T47D (cell line): ENCODE results near the gene CACNG6.

ENCODE experiments used
- DNase-seq, 2 experiments: peaks; one replicate each; pipeline versions ENCODE4 v3.0.0 to v3.0.0-alpha.2; 2011 to 2012; ENCODE audit warnings: low read depth in 1 of 2, low spot score in 1 of 2
- JUND ChIP-seq: IDR thresholded peaks from 2 replicates; pipeline ENCODE4 v1.6.1; 2012; ENCODE audit warnings: low read depth
- in situ Hi-C: cut with HindIII; loops from 2 replicates; pipeline ENCODE4 v1.10.0; 2016; ENCODE audit warnings: low sequenced_read_pairs, low pct_unique_long_range_greater_than_20kb

CACNG6 gene

DNA sequence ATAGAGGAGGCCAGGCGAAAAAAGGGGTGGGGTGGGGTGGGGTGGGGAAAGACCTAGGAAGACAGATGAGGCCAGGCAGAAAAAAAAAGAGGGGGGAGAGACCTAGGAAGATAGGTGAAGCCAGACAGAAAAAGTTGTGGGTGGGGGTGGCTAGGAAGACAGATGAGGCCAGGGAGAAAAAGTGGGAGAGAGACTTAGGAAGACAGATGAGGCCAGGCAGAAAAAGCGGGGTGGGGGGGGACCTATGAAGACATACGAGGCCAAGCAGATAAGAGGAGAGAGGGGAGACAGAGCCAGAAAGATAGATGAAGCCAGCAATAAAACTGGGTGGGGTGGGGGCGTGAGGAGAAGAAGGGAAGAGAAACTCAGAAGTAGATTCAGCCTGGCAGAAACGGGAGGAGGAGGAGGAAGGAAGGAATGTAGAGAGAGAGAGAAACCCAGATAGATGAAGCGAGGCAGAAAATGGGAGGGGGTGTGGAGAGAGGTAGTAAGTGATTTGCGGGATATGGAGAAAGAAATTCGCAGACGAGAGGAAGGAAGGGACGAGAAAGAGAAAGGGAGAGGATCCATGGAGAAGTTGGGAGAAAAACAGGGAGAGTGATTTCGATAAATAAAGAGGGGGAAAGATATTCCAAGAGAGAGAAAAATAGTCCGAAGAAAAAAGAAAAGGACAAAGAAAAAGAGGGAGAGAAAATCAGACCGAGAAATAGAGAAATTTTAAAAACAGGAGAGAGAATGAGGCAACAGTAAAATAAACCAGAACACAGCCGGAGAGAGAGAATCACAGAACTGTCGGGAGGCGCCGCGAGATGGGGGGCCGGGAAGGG lies 12.2 kb upstream of the CACNG6 start:
- DNase-seq, result no peak
- TF ChIP-seq JUND, result no peak
- in situ Hi-C loops, result no loop called here

DNA sequence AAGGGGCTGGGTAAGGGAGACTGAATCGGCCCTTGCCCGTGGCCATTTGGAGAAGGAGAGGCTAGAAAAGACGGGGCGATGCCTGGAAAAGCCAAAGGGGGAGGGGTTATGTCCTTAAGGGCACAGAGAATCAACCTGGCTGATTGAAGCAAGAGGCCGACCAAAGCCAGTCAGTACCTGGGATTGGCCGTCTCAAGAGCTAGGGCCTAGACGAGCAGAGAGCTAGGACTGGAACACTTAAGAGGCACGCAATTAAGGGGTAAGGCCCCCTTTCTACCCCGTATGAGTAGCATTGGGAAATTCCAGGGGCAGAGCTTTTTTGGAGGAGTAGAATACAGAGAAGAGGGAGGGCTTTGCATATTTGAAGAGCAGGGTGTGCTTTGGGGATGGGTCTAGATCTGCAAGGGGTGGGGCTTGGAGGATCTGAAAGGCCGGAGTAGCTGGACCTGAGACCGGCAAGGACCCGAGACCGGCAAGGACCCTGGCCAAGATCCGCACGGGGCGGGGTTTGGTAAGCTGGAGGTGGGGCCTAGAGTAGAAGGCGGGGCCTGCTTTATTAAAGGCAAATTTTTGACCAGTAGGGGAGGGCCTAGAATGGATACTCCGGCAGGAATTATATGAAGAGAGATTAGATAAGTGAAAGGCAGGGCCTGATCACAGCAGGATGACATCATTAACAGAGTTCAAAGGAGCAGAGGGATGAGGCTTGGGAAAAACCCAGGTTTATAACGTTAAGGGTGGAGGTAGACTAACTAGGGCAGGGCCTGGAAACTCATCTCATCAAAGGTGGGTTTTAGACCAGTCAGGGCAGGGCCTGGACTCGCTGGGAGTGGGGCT lies 10.7 kb upstream of the CACNG6 start:
- no peak for TF ChIP-seq JUND

DNA sequence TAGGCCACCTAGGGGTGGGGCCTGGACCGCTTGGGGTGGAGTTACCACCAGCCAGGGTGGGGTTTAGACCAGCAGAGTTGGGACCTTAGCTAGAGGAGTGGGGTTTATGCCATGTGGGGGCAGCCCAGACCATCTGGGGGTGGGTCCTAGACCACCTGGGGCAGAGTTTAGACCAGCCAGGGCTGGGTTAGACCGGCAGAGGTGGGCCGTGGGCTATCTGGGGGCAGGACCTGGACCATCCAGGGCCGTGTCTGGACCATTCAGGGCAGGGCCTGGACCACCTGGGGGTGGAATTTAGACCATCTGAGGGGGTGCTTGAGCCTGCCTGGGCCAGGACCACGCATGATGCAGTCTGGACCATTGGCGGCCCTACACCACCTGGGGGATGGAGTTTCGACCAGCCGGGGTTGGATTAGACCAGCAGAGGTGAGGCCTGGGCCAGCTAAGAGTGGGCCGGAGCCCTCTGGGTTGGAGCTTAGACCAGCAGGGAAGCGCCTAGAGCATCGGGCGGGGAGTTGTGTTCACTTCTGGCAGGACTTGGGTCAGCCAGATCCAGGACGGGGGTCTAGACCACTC lies 10.0 kb upstream of the CACNG6 start:
- TF ChIP-seq JUND, result no peak
- DNase-seq, result no peak
- in situ Hi-C loops, result no loop called here

More for the DNA sequence above, 10.7 kb upstream of the CACNG6 start:
- in situ Hi-C loops, result no loop called here
- DNase-seq, result peak; percentile 84 to 93

DNA sequence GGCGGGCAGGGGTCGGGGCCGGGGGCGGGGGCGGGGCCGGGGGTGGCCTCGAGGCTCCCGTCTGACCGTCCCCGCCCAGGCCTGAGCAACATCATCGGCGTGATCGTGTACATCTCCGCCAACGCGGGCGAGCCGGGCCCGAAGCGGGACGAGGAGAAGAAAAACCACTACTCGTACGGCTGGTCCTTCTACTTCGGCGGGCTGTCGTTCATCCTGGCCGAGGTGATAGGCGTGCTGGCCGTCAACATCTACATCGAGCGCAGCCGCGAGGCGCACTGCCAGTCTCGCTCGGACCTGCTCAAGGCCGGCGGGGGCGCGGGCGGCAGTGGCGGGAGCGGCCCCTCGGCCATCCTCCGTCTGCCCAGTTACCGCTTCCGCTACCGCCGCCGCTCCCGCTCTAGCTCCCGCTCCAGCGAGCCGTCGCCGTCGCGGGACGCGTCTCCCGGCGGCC lies 9.4 kb upstream of the CACNG6 start:
- no peak for TF ChIP-seq JUND
- in situ Hi-C loops, result no loop called here
- peak; percentile 47 to 56 for DNase-seq

DNA sequence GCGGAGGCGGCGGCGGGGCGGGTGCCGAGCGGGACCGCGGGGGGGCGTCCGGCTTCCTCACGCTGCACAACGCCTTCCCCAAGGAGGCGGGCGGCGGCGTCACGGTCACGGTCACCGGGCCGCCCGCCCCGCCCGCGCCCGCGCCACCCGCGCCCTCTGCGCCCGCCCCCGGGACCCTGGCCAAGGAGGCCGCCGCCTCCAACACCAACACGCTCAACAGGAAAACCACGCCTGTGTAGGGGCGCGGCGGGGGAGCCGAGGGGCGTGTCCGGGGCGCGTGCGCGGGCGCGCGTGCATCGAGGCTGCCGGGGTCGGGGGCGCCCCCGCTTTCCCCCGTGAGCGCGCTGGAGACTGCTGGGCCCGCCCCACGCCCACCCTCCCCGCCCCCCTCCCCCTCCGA lies 8.8 kb upstream of the CACNG6 start:
- in situ Hi-C loops, result no loop called here
- DNase-seq, result peak; percentile 80 to 83

DNA sequence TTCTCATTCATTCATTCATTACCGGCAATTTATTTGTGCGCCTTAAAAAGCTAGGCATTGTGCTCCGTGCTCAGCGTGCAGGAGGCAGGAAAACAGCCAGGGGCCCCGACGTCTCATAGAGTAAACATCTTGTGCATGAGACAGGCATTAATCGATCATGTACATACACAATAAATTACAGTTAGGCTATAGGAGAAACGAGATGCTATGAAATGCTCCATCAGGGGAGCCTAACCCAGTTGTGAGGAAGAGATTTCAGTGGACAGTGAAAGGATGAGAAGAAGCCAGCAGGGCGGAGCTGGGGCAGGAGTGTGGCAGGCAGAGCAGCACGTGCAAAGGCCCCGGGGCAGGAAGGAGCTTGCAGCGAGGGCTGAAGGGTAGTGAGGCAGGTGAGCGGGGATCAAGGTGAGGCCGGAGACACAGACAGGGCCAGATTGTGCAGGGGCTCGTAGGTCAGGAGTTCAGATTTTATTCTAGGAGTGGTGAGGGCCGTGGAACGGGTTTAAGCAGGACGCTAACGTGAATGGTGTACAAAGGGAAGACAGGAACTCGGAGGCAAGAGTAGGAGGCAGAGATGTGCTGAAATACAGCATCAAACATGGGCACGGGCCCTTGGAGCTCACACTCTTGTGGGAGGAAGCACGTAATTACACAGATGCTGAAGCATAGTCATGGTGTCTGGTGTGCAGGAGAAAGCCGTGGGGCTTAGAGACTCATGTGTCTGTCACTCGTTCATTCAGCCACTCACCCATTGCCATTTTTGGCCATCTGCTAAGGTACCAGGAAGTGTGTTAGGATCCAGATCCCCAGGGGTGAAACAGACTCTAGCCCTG lies 7.8 kb upstream of the CACNG6 start:
- in situ Hi-C loops, result no loop called here
- DNase-seq, result no peak
- TF ChIP-seq JUND, result no peak

More for the DNA sequence above, 8.8 kb upstream of the CACNG6 start:
- TF ChIP-seq JUND, result no peak

DNA sequence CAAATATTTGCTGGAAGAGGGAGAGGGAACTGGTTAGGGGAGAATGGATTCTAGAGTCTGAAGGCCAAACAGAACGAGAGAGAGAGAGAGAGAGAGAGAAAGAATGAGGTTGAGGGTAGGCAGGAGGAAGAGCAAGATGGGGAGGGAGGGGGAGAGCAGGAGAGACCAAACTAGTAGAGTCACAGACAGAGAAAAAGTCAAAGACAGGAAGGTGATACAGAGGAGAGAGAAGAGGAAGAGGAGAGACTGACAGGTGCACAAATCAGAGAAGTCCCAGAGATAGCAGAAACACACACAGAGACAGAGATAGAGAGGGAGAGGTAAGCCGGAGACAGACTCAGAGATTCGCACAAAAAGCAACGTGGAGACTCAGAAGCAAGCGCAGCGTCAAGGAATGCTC lies 5.6 kb upstream of the CACNG6 start:
- no peak for TF ChIP-seq JUND
- DNase-seq, result peak in 1 of 2 experiments; percentile 22
- in situ Hi-C loops, result no loop called here

DNA sequence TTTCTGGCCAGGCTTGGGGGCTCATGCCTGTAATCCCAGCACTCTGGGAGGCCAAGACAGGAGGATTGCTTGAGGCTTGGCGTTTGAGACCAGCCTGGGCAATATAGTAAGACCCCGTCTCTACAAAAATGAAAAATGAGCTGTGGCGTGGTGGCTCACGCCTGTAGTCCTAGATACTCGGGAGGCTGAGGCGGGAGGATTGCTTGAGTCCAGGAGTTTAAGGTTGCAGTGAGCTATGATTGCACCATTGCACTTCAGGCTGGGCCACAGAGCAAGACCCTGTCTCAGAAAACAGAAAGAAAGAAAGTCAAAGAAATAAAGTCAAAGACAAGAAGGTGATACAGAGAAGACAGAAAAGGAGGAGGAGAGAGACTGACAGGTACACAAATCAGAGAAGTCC lies 2.5 kb upstream of the CACNG6 start:
- no peak for TF ChIP-seq JUND
- in situ Hi-C loops, result no loop called here

DNA sequence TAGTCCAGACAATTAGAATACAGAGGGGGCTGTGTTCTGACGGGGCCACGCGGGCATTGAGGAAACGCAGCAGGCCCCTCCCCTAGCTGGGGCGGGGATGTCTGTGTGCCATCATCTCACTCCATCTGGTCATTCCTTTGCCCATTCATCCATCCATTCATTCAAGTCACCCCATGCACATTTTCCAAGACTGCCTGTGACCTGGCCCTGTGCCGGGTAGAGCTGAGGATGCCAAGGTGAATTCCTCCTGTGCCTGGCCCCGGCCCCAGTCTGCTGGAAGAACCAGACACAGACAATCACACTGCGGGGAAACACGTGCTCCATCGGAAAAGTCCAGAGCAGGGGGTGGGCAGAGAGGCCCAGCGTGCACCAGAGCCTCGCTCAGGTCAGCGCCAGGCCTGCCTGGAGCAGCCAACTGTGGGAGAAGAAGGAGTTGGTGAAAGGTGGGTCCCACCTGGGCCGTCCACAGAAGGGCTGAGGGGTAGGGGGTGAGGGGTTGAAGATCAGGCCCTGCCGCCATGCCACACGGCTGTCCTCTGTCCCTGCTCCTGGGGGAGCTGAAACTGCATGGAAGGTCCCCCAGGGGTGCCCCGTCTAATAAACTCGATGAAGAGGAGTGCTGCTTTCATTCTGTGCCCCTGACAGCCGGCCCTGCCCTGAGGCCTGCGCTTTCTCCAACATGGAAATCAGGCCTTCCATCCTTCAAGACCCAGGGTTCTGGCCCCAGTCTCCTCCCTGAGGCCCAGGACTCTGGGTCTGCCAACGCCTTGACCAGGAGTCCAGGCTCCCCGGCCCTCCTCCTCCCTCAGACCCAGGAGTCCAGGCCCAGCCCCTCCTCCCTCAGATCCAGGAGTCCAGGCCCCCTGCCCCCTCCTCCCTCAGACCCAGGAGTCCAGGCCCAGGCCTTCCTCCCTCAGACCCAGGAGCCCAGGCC lies 1.6 kb upstream of the CACNG6 start:
- no peak for TF ChIP-seq JUND
- in situ Hi-C loops, result no loop called here
- DNase-seq, result no peak

More for the DNA sequence above, 2.5 kb upstream of the CACNG6 start:
- DNase-seq, result no peak

DNA sequence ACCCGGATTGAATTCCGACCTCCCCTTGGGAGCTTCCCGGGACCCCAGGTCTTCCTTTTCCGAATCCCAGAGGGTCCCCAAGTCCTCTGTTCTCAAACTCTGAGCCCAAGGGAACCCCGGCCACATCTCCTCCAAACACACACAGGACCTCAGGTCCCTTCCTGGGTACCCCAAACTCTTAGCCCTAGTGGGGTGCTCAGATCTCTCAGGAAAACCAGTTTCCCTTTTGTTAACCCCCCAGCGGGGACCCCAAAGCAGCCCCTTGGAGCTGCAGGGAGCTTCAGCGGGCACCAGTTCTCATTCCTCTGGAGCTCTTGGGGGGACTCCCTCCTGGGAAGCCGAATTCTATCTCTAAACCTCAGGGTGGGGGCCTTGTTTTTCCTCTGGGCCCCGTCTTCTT lies 774 bp downstream of the CACNG6 start:
- in situ Hi-C loops, result no loop called here
- TF ChIP-seq JUND, result no peak
- DNase-seq, result no peak

DNA sequence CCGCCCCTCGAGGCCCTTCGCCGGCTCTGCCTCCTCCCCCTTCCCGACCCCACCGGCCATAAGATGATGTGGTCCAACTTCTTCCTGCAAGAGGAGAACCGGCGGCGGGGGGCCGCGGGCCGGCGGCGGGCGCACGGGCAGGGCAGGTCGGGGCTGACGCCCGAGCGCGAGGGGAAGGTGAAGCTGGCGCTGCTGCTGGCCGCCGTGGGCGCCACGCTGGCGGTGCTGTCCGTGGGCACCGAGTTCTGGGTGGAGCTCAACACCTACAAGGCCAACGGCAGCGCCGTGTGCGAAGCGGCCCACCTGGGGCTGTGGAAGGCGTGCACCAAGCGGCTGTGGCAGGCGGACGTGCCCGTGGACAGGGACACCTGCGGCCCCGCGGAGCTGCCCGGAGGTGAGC lies 1.4 kb downstream of the CACNG6 start:
- in situ Hi-C loops, result no loop called here
- DNase-seq, result no peak

DNA sequence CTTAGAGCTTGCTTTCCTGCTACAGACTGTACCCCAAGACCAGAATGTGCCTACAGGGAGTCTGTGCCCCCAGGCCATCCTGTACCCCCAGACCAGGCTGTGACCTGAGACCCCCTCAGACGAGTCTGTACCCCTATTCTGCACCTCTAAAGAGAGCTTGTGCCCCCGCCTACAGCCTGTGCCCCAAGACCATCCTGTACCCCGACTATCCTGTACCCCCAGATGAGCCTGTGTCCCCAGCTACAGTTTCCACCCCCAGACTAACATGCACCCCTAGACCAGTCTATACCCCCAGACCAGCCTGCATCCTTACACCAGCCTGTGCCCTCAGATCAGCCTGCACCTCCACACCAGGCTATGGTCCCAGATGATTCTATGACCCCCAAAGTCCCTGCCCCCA lies 2.0 kb downstream of the CACNG6 start:
- in situ Hi-C loops, result no loop called here
- DNase-seq, result no peak
- no peak for TF ChIP-seq JUND

More for the DNA sequence above, 1.4 kb downstream of the CACNG6 start:
- TF ChIP-seq JUND, result no peak
